ENCODE data around the gene KIAA0040. TPM values are rescaled to one million over a fixed set of nuclear protein-coding genes. Genes with fewer than 3 reads are reported as not detected.

Gene KIAA0040
- total RNA-seq, 1 experiment from 2014 or later: 15.0 TPM

- Mint-ChIP-seq H3K27ac (no peak overlapping the region), H3K4me3 (no peak overlapping the region), H3K9me3 (no peaks in the 10 kb centered on the region), H3K36me3 (peaks cover 3% of the 10 kb centered on the region; the same call in 1 of the 2 replicates), H3K27me3 (ENCODE audit: low read depth) (no peaks in the 10 kb centered on the region; the same call in 1 of the 2 replicates), H3K4me1 (peaks cover 41% of the 10 kb centered on the region)
- ChIA-PET CTCF (interaction anchor here (1.0 to 3.1 kb wide), 3 partner anchors 9 to 18 kb away, joined by 4 to 14 read pairs (median 8); no protein-coding TSS in a partner anchor), POLR2A (no interaction called here)
- ATAC-seq (no peak), DNase-seq (ENCODE audit: low spot score) (no peak)
- no peak for TF ChIP-seq FOXK1 (CRISPR knock-in tag; IDR thresholded peaks at IDR 0.05)
Observed at GRCh38 chr1:175133673-175134435, 58.7 kb downstream of the KIAA0040 start.

DNA sequence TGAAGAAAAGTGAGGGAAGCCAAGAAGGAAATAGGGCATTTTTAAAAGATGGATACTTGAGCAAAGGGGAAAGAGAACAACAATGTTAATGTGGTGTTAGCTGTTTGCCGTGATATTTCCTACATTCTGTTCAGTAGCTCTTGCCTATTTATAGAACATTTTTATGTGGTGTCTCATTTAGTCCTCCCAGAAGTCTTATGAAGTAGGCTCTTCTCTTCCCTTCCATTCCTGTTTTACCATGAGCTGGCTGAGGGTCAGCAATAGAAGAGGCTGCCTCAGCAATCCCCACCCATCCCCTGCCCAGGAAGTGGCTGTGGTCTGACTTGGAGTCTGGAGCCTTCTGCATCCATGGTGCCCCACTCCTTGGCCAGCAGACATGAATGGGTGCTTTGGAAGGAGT, 60.1 kb downstream of the KIAA0040 start:
- H3K27me3 Mint-ChIP-seq (ENCODE audit: low read depth): no peaks in the 10 kb centered on the region; the same call in 1 of the 2 replicates
- CTCF ChIA-PET: interaction anchor here (1.5 to 3.1 kb wide), 3 partner anchors 19 to 103 kb away, joined by 3 to 14 read pairs (median 5); no protein-coding TSS in a partner anchor
- H3K4me3 Mint-ChIP-seq: no peak overlapping the region
- no peak for TF ChIP-seq ZNF281 (CRISPR knock-in tag; IDR thresholded peaks at IDR 0.05)
- TF ChIP-seq HMGA2 (CRISPR knock-in tag; IDR thresholded peaks at IDR 0.05): no peak
- no peak for TF ChIP-seq TP53 (CRISPR knock-in tag; IDR thresholded peaks at IDR 0.05)
- TF ChIP-seq MXD4 (CRISPR knock-in tag; IDR thresholded peaks at IDR 0.05; ENCODE audit: borderline replicate concordance): no peak
- no peak for TF ChIP-seq KAT7 (CRISPR knock-in tag; IDR thresholded peaks at IDR 0.05; ENCODE audit: borderline replicate concordance)
- no peak for TF ChIP-seq MAX (CRISPR knock-in tag; IDR thresholded peaks at IDR 0.05)
- no peak for TF ChIP-seq FOXP1 (CRISPR knock-in tag; IDR thresholded peaks at IDR 0.05; ENCODE audit: borderline replicate concordance)
- TF ChIP-seq AR (CRISPR knock-in tag; IDR thresholded peaks at IDR 0.05): no peak
- TF ChIP-seq STAT6 (CRISPR knock-in tag; conservative IDR thresholded peaks at IDR 0.05; ENCODE audit: low read depth): no peak
- TF ChIP-seq, protein P1, sequence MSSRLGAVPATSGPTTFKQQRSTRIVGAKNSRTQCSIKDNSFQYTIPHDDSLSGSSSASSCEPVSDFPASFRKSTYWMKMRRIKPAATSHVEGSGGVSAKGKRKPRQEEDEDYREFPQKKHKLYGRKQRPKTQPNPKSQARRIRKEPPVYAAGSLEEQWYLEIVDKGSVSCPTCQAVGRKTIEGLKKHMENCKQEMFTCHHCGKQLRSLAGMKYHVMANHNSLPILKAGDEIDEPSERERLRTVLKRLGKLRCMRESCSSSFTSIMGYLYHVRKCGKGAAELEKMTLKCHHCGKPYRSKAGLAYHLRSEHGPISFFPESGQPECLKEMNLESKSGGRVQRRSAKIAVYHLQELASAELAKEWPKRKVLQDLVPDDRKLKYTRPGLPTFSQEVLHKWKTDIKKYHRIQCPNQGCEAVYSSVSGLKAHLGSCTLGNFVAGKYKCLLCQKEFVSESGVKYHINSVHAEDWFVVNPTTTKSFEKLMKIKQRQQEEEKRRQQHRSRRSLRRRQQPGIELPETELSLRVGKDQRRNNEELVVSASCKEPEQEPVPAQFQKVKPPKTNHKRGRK (CRISPR knock-in tag; IDR thresholded peaks at IDR 0.05; ENCODE audit: borderline replicate concordance): no peak
- TF ChIP-seq ZMAT4 (CRISPR knock-in tag; IDR thresholded peaks at IDR 0.05): no peak
- TF ChIP-seq, protein P2, sequence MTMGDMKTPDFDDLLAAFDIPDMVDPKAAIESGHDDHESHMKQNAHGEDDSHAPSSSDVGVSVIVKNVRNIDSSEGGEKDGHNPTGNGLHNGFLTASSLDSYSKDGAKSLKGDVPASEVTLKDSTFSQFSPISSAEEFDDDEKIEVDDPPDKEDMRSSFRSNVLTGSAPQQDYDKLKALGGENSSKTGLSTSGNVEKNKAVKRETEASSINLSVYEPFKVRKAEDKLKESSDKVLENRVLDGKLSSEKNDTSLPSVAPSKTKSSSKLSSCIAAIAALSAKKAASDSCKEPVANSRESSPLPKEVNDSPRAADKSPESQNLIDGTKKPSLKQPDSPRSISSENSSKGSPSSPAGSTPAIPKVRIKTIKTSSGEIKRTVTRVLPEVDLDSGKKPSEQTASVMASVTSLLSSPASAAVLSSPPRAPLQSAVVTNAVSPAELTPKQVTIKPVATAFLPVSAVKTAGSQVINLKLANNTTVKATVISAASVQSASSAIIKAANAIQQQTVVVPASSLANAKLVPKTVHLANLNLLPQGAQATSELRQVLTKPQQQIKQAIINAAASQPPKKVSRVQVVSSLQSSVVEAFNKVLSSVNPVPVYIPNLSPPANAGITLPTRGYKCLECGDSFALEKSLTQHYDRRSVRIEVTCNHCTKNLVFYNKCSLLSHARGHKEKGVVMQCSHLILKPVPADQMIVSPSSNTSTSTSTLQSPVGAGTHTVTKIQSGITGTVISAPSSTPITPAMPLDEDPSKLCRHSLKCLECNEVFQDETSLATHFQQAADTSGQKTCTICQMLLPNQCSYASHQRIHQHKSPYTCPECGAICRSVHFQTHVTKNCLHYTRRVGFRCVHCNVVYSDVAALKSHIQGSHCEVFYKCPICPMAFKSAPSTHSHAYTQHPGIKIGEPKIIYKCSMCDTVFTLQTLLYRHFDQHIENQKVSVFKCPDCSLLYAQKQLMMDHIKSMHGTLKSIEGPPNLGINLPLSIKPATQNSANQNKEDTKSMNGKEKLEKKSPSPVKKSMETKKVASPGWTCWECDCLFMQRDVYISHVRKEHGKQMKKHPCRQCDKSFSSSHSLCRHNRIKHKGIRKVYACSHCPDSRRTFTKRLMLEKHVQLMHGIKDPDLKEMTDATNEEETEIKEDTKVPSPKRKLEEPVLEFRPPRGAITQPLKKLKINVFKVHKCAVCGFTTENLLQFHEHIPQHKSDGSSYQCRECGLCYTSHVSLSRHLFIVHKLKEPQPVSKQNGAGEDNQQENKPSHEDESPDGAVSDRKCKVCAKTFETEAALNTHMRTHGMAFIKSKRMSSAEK (CRISPR knock-in tag; IDR thresholded peaks at IDR 0.05; ENCODE audit: borderline replicate concordance): no peak
- no peak for TF ChIP-seq JUN (CRISPR knock-in tag; IDR thresholded peaks at IDR 0.05)
- POLR2A ChIA-PET: no interaction called here
- H3K4me1 Mint-ChIP-seq: peaks cover 49% of the 10 kb centered on the region
- no peak for ATAC-seq
- no peak for DNase-seq (ENCODE audit: low spot score)
- H3K36me3 Mint-ChIP-seq: peaks cover 3% of the 10 kb centered on the region; the same call in 1 of the 2 replicates
- peaks cover 3% of the 10 kb centered on the region; the same call in 1 of the 2 replicates for H3K9me3 Mint-ChIP-seq
- H3K27ac Mint-ChIP-seq: no peak overlapping the region

Measured in WTC11 (cell line).